K562 (cell line): ENCODE results near the gene TRPC1. TPM values are rescaled to one million over a fixed set of nuclear protein-coding genes. Genes with fewer than 3 reads are reported as not detected.
A peak's percentile ranks its signal among the peaks of the same experiment; 100 is the strongest.

Experiments
- ARID3A ChIP-seq: IDR thresholded peaks from 2 replicates; pipeline ENCODE4 v1.6.1; 2012; ENCODE audit warnings: low read depth, low read length, improper control_type of control experiment, borderline replicate concordance
- BCL6 ChIP-seq: fragments of 250-450 bp; sonication (Bioruptor Pico); IDR thresholded peaks from 2 replicates; pipeline ENCODE4 v1.4.0; 2020
- CBX2 ChIP-seq: fragments of 200-600 bp; sonication (generic); IDR thresholded peaks from one replicate; pipeline ENCODE4 v1.6.1; 2012; ENCODE audit warnings: mild to moderate bottlenecking, low read length, inconsistent platforms; ENCODE audit not compliant: insufficient read depth, poor library complexity, severe bottlenecking
- CGGBP1 ChIP-seq: fragments of 250-450 bp; sonication (Bioruptor Pico); IDR thresholded peaks from 2 replicates; pipeline ENCODE4 v1.9.0; 2021; ENCODE audit warnings: mild to moderate bottlenecking
- ELK3 ChIP-seq: fragments of 450-650 bp; formaldehyde crosslinking; IDR thresholded peaks from 2 replicates; pipeline ENCODE4 v1.4.0; 2020; ENCODE audit warnings: mild to moderate bottlenecking
- MEF2A ChIP-seq: IDR thresholded peaks from 2 replicates; pipeline ENCODE4 v1.6.1; 2011; ENCODE audit warnings: low read depth, mild to moderate bottlenecking, low read length, moderate library complexity; ENCODE audit not compliant: control insufficient read depth
- MYNN ChIP-seq, 2 experiments: sonication (generic); formaldehyde crosslinking in 1 of 2; IDR thresholded peaks; 2 replicates each; pipeline versions ENCODE4 v1.5.0 to v1.6.1; 2016 to 2020; ENCODE audit warnings: antibody characterized with exemption in 1 of 2, missing genetic modification reagents in 1 of 2
- PHB2 ChIP-seq: fragments of 450-650 bp; IDR thresholded peaks from 2 replicates; pipeline ENCODE4 v1.6.1; 2017; ENCODE audit warnings: low read depth
- PHF20 ChIP-seq: fragments of 450-650 bp; IDR thresholded peaks from 2 replicates; pipeline ENCODE4 v1.6.1; 2018; ENCODE audit not compliant: partially characterized antibody
- PKNOX1 ChIP-seq: fragments of 450-650 bp; IDR thresholded peaks from 2 replicates; pipeline ENCODE4 v1.6.1; 2016
- POLR2G ChIP-seq: fragments of 200-400 bp; formaldehyde crosslinking; IDR thresholded peaks from 2 replicates; pipeline ENCODE4 v1.6.1; 2017; ENCODE audit warnings: low read depth, mild to moderate bottlenecking, antibody characterized with exemption, low read length, moderate library complexity
- SP2 ChIP-seq: IDR thresholded peaks from 2 replicates; pipeline ENCODE4 v1.6.1; 2011; ENCODE audit warnings: mild to moderate bottlenecking, low read depth, low read length, moderate library complexity; ENCODE audit not compliant: poor library complexity, severe bottlenecking; ENCODE audit errors: extremely low read depth
- TBP ChIP-seq: optimal IDR thresholded peaks from 2 replicates; pipeline ENCODE3; 2011; ENCODE audit warnings: low read depth, low read length, improper control_type of control experiment
- ZBTB33 ChIP-seq: sonication (generic); formaldehyde crosslinking; IDR thresholded peaks from 2 replicates; pipeline ENCODE4 v1.8.1; 2023; ENCODE audit warnings: mild to moderate bottlenecking, missing genetic modification reagents
- ZNF277 ChIP-seq: fragments of 250-450 bp; sonication (Bioruptor Pico); IDR thresholded peaks from 2 replicates; pipeline ENCODE4 v1.8.0; 2022; ENCODE audit warnings: inconsistent platforms, mild to moderate bottlenecking, moderate library complexity, borderline replicate concordance
- ZNF512 ChIP-seq: IDR thresholded peaks from 2 replicates; pipeline ENCODE4 v1.6.1; 2016; ENCODE audit warnings: missing genetic modification characterization, missing compliant biosample characterization
- ZNF717 ChIP-seq: fragments of 250-450 bp; sonication (Bioruptor Pico); IDR thresholded peaks from 2 replicates; pipeline ENCODE4 v1.5.0; 2021
- polyA plus RNA-seq, 8 experiments: library from polyadenylated mRNA; depleted of rRNA in 4 of 8; stranded (reverse) in 5 of 8; unstranded in 3 of 8; fragments of >200 nt; fragmentation: Nextera tagmentation in 2 of 8; fragmentation: Illumina TruSeq in 1 of 8; extraction: Ambion mirVana in 2 of 8; extraction: Trizol in 1 of 8; gene quantifications; 2 replicates each; pipeline versions ENCODE4 v1.2.1 to v1.2.3, GENCODE V29; 2011 to 2014; ENCODE audit warnings: inconsistent platforms in 1 of 8, missing spikeins in 1 of 8
- total RNA-seq, 7 experiments: library from RNA; depleted of rRNA in 6 of 7; stranded (reverse); fragments of >200 nt in 6 of 7; fragmentation: Illumina TruSeq in 2 of 7; extraction: Trizol in 2 of 7; gene quantifications; 2 replicates each; pipeline versions ENCODE4 v1.2.1 to v1.2.3, GENCODE V29; 2011 to 2021; ENCODE audit warnings: low replicate concordance in 1 of 7

TRPC1 gene
- total and polyA plus RNA-seq, 9 of the 15 experiments (the other 6 are each of a cell fraction or from before 2014, with no cell fraction given), result 1.4 to 6.5 (median 3.0) TPM

- TF ChIP-seq ZBTB33 (CRISPR knock-in tag) (no peak), PHB2 (no peak), CBX2 (no peak), MEF2A (no peak), PKNOX1 (no peak), MYNN (IDR thresholded peaks at IDR 0.05) (no peak), MYNN (CRISPR knock-in tag; IDR thresholded peaks at IDR 0.05) (no peak), POLR2G (peak; percentile 89), SP2 (no peak), ZNF717 (CRISPR knock-in tag) (no peak), ZNF277 (CRISPR knock-in tag) (no peak), PHF20 (no peak), ARID3A (no peak), BCL6 (no peak), ELK3 (no peak), TBP (peak; percentile 55), ZNF512 (tag) (no peak), CGGBP1 (CRISPR knock-in tag) (no peak)
Measured at GRCh38 chr3:142723968-142724681, at the start of gene TRPC1 (continued).
